B cell (primary cell): ENCODE data around the gene BATF3. TPM values are rescaled to one million over a fixed set of nuclear protein-coding genes. Genes with fewer than 3 reads are reported as not detected.

ENCODE experiments used
- ATAC-seq: fragments of 200-7000 bp; cut with Tn5 transposase; one replicate; pipeline ENCODE4 v1.10.0; 2021; ENCODE audit warnings: low read depth, mild to moderate bottlenecking, moderate number of reproducible peaks, moderate library complexity
- CTCF ChIA-PET: fragments of 350-600 bp; sonication (Branson Sonifier 250); formaldehyde crosslinking; loops from one replicate; lab custom pipeline; 2021; ENCODE audit warnings: antibody characterized with exemption, inconsistent platforms; lab: Charles Lee
- POLR2A ChIA-PET: fragments of 350-600 bp; sonication (Branson Sonifier 250); formaldehyde crosslinking; loops from one replicate; lab custom pipeline; 2021; ENCODE audit warnings: antibody characterized with exemption; lab: Charles Lee
- DNase-seq: peaks from one replicate; pipeline ENCODE4 v3.0.0; 2013
- H2AFZ ChIP-seq: 2 replicates; pipeline ENCODE4 v1.6.1; 2012; ENCODE audit warnings: mild to moderate bottlenecking, low read depth, low read length; ENCODE audit not compliant: insufficient read depth, poor library complexity, severe bottlenecking
- H3K27ac ChIP-seq, 2 donors: 1 replicate in 1 of 2; 2 replicates in 1 of 2; pipeline ENCODE4 v1.5.1; 2012 to 2013; ENCODE audit warnings: low read length in 2 of 2, mild to moderate bottlenecking in 2 of 2, moderate library complexity in 1 of 2
- H3K27me3 ChIP-seq, 4 experiments: fragments of 200-600 bp in 1 of 4; sonication (generic) in 1 of 4; replicated peaks in 1 of 4; 1 replicate in 2 of 4; 2 replicates in 2 of 4; pipeline versions ENCODE4 v1.6.1 to v1.7.0; 2013 to 2016; ENCODE audit warnings: low read length in 3 of 4, mild to moderate bottlenecking in 2 of 4, mixed read lengths in 1 of 4, moderate library complexity in 1 of 4; ENCODE audit not compliant: insufficient read depth in 4 of 4, control insufficient read depth in 3 of 4; ENCODE audit errors: control extremely low read depth in 1 of 4
- H3K36me3 ChIP-seq, 2 experiments: replicated peaks in 1 of 2; 1 replicate in 1 of 2; 2 replicates in 1 of 2; pipeline versions ENCODE4 v1.6.1 to v1.7.1; 2013; ENCODE audit warnings: low read length in 1 of 2; ENCODE audit not compliant: insufficient read depth in 2 of 2, control insufficient read depth in 1 of 2; ENCODE audit errors: control extremely low read depth in 1 of 2, extremely low read depth in 1 of 2
- H3K4me1 ChIP-seq, 2 donors: fragments of 200-600 bp in 1 of 2; sonication (generic) in 1 of 2; 1 replicate in 1 of 2; 2 replicates in 1 of 2; pipeline versions ENCODE4 v1.5.1 to v1.6.1; 2013 to 2017; ENCODE audit warnings: low read length in 2 of 2; ENCODE audit not compliant: control insufficient read depth in 2 of 2, insufficient read depth in 2 of 2
- H3K4me2 ChIP-seq: replicated peaks from 2 replicates; pipeline ENCODE3; 2012; ENCODE audit warnings: mild to moderate bottlenecking, low read depth, low read length; ENCODE audit not compliant: poor library complexity, severe bottlenecking
- H3K4me3 ChIP-seq, 5 experiments: fragments of 200-600 bp in 1 of 5; sonication (generic) in 1 of 5; 1 replicate in 3 of 5; 2 replicates in 2 of 5; pipeline versions ENCODE4 v1.5.1 to v1.7.0; 2011 to 2016; ENCODE audit warnings: low read length in 4 of 5, mild to moderate bottlenecking in 4 of 5, low read depth in 2 of 5, control low read depth in 1 of 5, moderate library complexity in 1 of 5; ENCODE audit not compliant: insufficient read depth in 1 of 5; ENCODE audit errors: control extremely low read depth in 1 of 5, extremely low read depth in 1 of 5
- H3K79me2 ChIP-seq: fragments of 200-600 bp; sonication (generic); one replicate; pipeline ENCODE4 v1.6.0; 2016; ENCODE audit warnings: low read length; ENCODE audit not compliant: control insufficient read depth, insufficient read depth
- H3K9ac ChIP-seq: fragments of 200-600 bp; sonication (generic); 2 replicates; pipeline ENCODE4 v1.6.1; 2017; ENCODE audit warnings: mild to moderate bottlenecking, low read length, moderate library complexity
- H3K9me3 ChIP-seq, 3 donors: one replicate each; pipeline versions ENCODE4 v1.6.1 to v1.7.1; 2013; ENCODE audit warnings: low read length in 2 of 3; ENCODE audit not compliant: control insufficient read depth in 2 of 3, insufficient read depth in 1 of 3; ENCODE audit errors: control extremely low read depth in 1 of 3
- H4K20me1 ChIP-seq: 2 replicates; pipeline ENCODE4 v1.6.0; 2012; ENCODE audit warnings: mild to moderate bottlenecking, low read length; ENCODE audit not compliant: insufficient read depth, control insufficient read depth, poor library complexity, severe bottlenecking
- H3K27ac Mint-ChIP-seq: one replicate; pipeline ENCODE4 v1.8.0; 2021; ENCODE audit warnings: mixed read lengths
- H3K27me3 Mint-ChIP-seq: one replicate; pipeline ENCODE4 v1.8.0; 2021; ENCODE audit warnings: mixed read lengths
- H3K4me1 Mint-ChIP-seq: one replicate; pipeline ENCODE4 v1.8.0; 2021; ENCODE audit warnings: mixed read lengths
- H3K4me3 Mint-ChIP-seq: one replicate; pipeline ENCODE4 v1.8.0; 2021; ENCODE audit warnings: mixed read lengths
- H3K9me3 Mint-ChIP-seq: one replicate; pipeline ENCODE4 v1.8.0; 2022; ENCODE audit warnings: mixed read lengths; ENCODE audit not compliant: insufficient read depth
- EZH2 ChIP-seq: IDR thresholded peaks from 2 replicates; pipeline ENCODE4 v1.6.1; 2012; ENCODE audit warnings: borderline replicate concordance, low read depth, mild to moderate bottlenecking, moderate library complexity, low read length; ENCODE audit not compliant: insufficient read depth, poor library complexity, severe bottlenecking
- WGBS: methylation state at CpG from one replicate; pipeline ENCODE4 v1.1.5; 2013; ENCODE audit warnings: missing lambda C conversion rate; ENCODE audit not compliant: insufficient coverage; 5-methylcytosine and 5-hydroxymethylcytosine counted together
- intact Hi-C: fragments of 100-400 bp; cut with micrococcal nuclease; formaldehyde crosslinking; loops from one replicate; pipeline ENCODE4 v1.10.0; 2022
- polyA plus RNA-seq: library from polyadenylated mRNA; depleted of rRNA; stranded (reverse); fragments of >200 nt; gene quantifications from 2 replicates; pipeline ENCODE4 v1.2.3, GENCODE V29; 2012
- total RNA-seq, 2 donors: library from RNA; stranded (reverse); fragments of 120-200 nt in 1 of 2; gene quantifications; 1 replicate in 1 of 2; 2 replicates in 1 of 2; pipeline versions ENCODE4 v1.2.3 to v1.2.4, GENCODE V29; 2013 to 2022
- TF ChIP-seq, protein P1 (sequence below): fragments of 200-600 bp; IDR thresholded peaks from one replicate; pipeline ENCODE4 v1.8.0; 2022; ENCODE audit warnings: antibody characterized with exemption, mild to moderate bottlenecking

BATF3 gene
- total and polyA plus RNA-seq, 2 donors (not counting 1 experiment from before 2014, with no cell fraction given), result 0.36 to 1.9 TPM

DNA sequence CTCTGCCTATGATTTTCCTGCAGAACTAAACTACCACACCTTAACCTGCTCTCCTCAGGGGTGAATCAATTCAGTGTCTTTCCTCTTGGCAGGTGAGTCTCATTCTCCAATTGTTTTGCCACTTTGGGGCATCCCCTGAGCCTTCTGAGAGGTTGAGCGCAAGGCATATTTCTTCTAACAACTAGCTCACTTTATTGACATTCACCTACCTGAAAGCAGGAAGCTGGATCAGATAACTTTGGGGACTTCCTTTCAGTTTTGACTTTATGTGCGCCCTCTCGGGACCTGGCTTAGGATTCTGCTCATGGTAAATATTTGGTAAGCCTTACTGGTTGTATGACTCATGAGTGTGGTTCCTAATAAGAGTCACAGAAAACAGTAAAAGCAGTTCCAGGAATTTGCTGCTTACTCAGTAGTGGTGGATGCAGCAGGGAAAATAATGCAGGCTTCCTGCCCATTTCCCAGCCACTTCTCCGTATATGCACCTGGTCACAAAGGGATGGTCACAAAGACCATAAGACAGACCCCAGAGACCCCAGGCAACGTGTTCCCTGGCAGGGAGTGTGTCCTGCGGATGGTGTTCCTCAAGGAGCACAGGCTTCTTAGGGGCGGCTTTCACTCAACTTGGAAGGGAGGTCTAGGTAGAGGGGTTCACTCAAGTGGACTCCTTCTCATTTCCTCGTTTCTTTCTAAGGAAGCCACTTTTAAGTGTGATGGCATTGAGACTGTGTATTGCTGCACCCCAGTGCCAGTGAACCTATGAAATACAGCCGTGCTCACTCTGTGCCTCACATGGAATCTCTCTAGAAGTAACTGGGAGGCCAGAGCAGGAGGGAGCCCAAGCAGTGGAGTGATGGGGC is 22.0 kb upstream of the BATF3 start:
- Histone ChIP-seq H3K4me3 (no peak overlapping the region), H3K27me3 (no peaks in the 10 kb centered on the region), H3K9ac (no peak overlapping the region), H3K9me3 (peaks cover 0 to 2% (median 2%) of the 10 kb centered on the region in 3 donors), H3K4me2 (no peak overlapping the region), H4K20me1 (no peaks in the 10 kb centered on the region), H3K4me1 (no peaks in the 10 kb centered on the region), H3K79me2 (no peaks in the 10 kb centered on the region), H3K27ac (no peak overlapping the region), H3K36me3 (no peaks in the 10 kb centered on the region), H2AFZ (no peak overlapping the region)
- Mint-ChIP-seq H3K4me3 (no peak overlapping the region), H3K27ac (no peak overlapping the region), H3K9me3 (no peaks in the 10 kb centered on the region), H3K27me3 (peaks cover 6% of the 10 kb centered on the region), H3K4me1 (no peaks in the 10 kb centered on the region)
- 93% methylated on average over 7 of the region's 9 CpGs for WGBS
- CTCF ChIA-PET, result interaction anchor here (1.0 kb wide), 1 partner anchor 57 kb away, joined by 3 read pairs; no protein-coding TSS in a partner anchor
- TF ChIP-seq, protein P1, sequence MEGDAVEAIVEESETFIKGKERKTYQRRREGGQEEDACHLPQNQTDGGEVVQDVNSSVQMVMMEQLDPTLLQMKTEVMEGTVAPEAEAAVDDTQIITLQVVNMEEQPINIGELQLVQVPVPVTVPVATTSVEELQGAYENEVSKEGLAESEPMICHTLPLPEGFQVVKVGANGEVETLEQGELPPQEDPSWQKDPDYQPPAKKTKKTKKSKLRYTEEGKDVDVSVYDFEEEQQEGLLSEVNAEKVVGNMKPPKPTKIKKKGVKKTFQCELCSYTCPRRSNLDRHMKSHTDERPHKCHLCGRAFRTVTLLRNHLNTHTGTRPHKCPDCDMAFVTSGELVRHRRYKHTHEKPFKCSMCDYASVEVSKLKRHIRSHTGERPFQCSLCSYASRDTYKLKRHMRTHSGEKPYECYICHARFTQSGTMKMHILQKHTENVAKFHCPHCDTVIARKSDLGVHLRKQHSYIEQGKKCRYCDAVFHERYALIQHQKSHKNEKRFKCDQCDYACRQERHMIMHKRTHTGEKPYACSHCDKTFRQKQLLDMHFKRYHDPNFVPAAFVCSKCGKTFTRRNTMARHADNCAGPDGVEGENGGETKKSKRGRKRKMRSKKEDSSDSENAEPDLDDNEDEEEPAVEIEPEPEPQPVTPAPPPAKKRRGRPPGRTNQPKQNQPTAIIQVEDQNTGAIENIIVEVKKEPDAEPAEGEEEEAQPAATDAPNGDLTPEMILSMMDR, result no peak
- no peak for TF ChIP-seq EZH2
- POLR2A ChIA-PET, result no interaction called here
- DNase-seq, result no peak
- no peak for ATAC-seq
- intact Hi-C loops, result no loop called here

DNA sequence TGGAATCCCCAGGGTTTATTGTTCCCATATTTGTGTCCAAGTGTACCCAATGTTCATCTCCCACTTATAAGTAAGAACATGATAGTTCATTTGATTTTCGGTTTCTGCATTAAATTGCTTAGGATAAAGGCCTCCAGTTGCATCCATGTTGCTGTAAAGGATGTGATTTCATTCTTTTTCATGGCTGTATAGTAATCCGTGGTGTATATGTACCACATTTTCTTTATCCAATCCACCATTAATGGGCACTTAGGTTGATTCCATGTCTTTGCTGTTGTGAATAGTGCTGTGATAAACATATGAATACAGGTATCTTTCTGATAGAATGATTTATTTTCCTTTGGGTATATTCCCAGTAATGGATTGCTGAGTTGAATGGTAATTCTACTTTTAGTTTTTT is 20.0 kb upstream of the BATF3 start:
- CTCF ChIA-PET, result no interaction called here
- H4K20me1 ChIP-seq, result no peaks in the 10 kb centered on the region
- POLR2A ChIA-PET, result no interaction called here
- H3K4me3 ChIP-seq, result no peak overlapping the region
- Mint-ChIP-seq H3K9me3 (no peaks in the 10 kb centered on the region), H3K27ac (no peak overlapping the region), H3K4me1 (no peaks in the 10 kb centered on the region), H3K27me3 (peaks cover 6% of the 10 kb centered on the region), H3K4me3 (no peak overlapping the region)
- H3K4me2 ChIP-seq, result no peak overlapping the region
- peaks cover 0 to 2% (median 0%) of the 10 kb centered on the region in 3 donors for H3K9me3 ChIP-seq
- no peak overlapping the region for H3K9ac ChIP-seq
- WGBS, result no CpG with 5 or more reads among the region's 2 CpGs
- no peak for DNase-seq
- intact Hi-C loops, result no loop called here
- TF ChIP-seq EZH2, result no peak
- TF ChIP-seq, protein P1, result no peak
- H3K36me3 ChIP-seq, result no peaks in the 10 kb centered on the region
- no peaks in the 10 kb centered on the region for H3K79me2 ChIP-seq
- H3K27ac ChIP-seq, result no peak overlapping the region
- ATAC-seq, result no peak
- H3K27me3 ChIP-seq, result no peaks in the 10 kb centered on the region
- H3K4me1 ChIP-seq, result no peaks in the 10 kb centered on the region
- no peak overlapping the region for H2AFZ ChIP-seq
